CD4-positive, alpha-beta T cell treated with Interleukin-2 at 100 ng/mL for 4 hours (primary cell): ENCODE measurements around the gene SUFU.

Experiments used
- DNase-seq: peaks from one replicate; pipeline ENCODE4 v3.0.0-alpha.2; 2020; ENCODE audit warnings: low spot score

SUFU gene

DNA sequence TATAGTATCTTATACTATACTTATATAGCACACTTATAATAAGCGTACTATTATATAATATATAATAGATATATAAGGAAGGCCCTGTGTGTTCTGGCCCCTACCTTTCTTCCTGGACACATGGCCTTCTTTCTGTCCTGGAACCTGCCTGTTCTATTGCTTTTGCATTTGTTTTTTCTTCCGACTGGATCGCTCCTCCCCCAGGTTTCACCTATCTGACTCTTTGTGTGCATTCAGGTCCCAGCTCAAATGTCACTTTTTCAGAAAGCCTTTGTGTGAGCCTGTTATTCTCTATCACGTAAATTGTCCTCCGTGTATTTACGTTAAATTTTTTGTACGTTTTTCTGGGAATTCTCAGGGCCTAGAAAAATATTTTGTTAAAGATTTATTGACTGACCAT lies 137.6 kb downstream of the SUFU start:
- DNase-seq, result no peak

- DNase-seq, result peak; percentile 98
Measured at GRCh38 chr10:102641880-102642735, 138.3 kb downstream of the SUFU start.

- peak; percentile 51 for DNase-seq
Measured at GRCh38 chr10:102642736-102643335, 139.1 kb downstream of the SUFU start.

- DNase-seq, result peak; percentile 35
Measured at GRCh38 chr10:102643336-102644065, 139.7 kb downstream of the SUFU start.

DNA sequence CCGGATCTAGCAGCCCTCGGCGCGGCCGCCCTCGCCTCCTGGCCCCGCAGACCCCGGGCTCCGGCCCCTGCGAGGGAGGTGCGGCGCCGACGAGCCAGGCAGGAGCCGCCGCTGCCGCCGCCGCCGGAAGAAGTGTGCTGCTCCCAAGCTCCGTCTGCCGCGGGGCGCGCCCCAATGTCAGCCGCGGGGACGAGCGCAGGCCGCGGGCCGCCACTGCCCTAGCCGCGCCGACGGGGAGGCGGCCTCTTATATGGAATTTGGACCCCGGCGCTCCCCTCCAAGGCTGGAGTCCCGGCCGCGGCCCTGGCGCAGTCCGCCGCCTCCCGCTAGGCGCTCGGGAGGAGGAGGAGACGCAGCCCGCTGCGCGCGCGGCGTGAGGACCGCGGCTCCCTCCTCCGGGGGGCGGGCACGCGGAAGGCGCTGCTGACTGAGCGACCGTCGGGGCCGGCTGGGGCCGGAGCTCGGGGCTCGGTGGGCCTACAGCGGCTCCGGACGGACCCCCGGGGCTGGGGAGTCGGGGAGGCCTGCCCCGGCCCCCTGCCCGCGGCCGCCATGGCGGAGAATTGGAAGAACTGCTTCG lies 140.4 kb downstream of the SUFU start, which contains the start of gene TRIM8:
Gene TRIM8, plus strand, starts transcription at position 414 of the 580 bp plus-strand sequence. Its CDS starts 139 bp downstream, at position 553.
- DNase-seq, result peak; percentile 56

GRCh38 chr10:102644646-102645387 lies 141.0 kb downstream of the SUFU start:
- peak; percentile 81 for DNase-seq

DNA sequence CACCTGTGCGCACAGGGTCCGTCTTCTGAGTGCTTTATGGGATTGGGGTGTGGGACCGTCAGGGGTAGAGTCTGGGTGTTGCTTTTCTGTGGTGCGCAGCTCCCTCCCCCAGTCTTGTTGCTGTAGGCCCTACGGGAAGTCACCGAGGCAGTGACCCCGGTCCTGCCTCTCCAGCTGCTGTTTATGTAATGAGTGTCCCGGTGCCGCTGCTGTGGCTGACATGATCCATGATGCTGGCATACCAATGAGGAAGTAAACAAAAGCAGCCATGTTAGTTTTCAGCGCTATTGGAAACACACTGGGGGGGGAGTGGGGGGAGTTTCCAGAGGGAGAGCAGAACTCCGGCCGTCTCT lies 141.6 kb downstream of the SUFU start:
- DNase-seq, result peak; percentile 42

- peak; percentile 89 for DNase-seq
Measured at GRCh38 chr10:102645741-102646609, 142.2 kb downstream of the SUFU start.

DNA sequence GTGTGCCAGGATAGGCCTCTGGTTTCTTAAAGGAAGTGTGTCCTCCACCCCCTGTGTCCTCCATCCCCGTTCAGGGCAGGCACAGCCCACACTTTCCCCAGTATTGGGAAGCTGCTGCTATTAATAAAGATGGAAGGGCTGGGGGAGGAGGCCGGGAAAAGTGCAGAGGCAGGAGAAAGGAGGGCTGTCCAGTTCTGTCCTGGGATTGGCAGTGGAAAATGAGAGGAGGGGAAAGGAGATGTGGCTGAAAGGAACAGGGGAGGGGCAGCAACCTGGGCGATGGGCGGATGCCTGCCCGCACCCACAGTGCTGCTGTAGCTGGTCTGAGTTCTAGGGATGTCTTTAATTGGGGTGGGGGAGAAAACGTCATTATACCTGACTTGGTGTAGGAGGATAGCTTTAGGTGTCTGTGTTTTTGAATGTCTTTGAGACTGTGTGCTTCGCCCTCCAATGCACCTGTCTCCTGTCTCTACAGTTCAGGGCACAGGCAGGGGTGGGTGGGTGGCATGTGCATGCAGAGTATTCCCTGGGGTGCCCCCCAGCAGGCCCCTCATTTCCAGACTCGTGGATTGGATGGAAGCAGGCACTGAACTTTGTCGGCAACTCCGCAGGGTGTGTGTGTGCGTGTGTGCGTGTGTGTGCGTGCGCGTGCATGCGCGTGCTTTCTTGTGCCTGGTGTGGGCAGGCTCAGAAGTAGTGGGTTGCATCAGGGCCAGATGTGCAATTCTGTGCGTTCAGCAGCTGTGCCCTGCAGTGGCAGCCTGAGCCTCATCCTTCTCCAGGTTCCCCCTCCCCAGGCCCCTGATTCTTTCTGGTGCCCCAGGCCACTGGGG lies 143.1 kb downstream of the SUFU start:
- DNase-seq, result peak; percentile 59

DNA sequence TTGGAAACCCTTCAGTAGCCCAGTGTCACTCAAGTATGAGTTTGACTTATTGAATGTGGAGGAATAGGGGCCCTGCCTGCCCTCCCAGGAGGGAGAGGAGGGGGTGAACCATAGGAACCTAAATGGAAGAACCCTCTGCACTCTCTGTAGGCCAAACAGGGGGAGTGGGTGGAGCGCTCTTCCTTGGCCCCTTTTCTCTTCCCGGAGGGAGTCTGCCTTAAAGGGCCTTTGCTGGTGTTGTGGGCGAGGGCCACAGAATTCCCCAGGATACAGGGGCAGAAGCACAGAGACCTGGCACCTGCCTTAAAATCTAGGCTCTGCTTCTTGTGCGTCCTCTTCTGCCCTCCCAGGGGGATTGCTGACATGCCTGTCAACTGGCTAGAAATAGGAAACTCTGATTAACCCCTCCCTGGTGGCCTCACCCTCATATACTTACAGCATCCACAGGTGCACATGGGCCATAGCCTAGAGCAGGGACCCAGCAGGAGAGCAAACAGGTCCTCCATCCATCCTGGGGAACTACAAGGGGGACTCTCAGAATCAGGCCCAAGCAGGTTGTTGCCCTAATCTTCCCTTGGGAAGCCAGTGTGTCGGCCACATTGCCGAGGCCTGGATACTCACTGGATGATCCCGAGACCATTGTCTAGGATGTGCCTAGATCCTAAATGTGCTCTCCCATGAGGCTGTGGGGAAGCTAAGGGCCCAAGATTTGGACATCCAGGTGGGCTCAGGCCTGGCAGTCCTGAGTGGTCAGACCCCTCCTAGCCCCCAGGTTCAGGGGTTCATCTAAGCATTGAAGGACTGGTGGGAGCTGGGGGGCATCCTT lies 143.9 kb downstream of the SUFU start:
- no peak for DNase-seq

DNA sequence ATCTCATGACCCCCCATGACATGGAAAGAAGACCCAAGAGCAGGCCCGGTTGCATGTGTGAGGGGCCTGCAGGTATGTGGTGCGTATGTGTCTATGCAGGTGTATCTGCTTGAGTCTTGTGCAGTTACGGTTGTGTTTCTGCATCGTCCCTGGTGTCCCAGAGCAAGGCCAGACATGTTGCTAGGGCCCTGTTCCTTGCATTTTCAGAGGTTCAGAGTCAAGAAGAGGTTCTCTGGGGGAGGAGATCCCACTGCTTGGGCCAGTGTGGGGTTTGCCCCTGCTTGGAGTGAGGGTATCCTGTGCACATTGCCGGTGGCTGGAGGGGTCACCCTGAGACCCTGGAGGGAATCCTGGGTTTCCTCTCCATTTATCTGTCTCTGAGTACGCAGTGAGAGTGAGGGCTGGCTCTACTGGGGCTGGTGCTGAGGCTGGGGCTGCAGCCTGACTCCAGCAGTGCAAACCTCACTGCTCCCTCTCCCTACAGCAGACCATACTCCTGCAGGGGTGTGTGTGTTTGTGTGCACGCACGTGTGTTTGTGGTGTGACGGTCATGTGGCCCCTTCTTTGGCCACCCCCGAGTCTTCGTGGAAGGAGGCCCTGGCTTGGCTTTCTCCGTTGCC lies 144.6 kb downstream of the SUFU start:
- DNase-seq, result no peak

- DNase-seq, result peak; percentile 32
Measured at GRCh38 chr10:102648889-102649796, 145.4 kb downstream of the SUFU start.

- no peak for DNase-seq
Measured at GRCh38 chr10:102649797-102650654, 146.3 kb downstream of the SUFU start.

DNA sequence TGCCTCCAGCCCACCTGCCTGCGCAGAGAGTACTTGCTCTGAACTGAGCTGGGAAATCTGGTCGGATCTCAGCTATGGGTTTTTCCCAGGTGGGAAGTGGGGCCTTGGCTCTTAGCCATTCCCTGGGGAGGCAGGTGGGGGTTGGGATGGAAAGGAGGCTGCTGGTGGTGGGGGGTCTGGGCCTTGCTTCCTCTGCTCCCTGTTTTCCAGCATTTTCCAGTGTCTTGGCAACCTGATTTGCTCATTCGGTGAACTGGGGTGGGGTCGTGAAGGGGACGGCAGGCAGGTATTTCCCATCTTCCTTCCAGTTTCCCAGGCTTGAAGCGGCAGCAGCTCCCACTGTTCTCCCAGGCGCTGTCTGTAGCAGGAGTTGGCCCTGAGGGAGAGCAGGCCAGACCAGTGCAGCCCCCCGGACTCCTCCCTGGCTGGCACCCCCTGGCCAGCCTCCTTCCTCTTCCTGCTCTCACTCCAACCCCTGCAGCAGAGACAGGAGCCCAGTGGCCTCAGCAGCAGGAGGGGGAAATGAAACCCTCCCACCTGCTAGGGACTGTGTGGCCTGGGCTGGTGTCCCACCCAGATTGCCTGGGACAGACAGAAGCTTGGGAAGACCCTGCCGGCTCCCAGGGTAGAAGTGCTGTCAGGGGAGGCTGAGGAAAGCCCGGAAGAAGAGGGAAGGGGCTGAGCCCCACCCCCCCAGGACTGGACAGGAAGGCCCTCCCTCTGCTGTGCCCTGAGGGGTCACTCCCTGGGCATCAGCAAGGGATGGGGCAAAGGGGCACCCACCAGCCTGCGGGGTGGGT lies 147.1 kb downstream of the SUFU start:
- no peak for DNase-seq

DNA sequence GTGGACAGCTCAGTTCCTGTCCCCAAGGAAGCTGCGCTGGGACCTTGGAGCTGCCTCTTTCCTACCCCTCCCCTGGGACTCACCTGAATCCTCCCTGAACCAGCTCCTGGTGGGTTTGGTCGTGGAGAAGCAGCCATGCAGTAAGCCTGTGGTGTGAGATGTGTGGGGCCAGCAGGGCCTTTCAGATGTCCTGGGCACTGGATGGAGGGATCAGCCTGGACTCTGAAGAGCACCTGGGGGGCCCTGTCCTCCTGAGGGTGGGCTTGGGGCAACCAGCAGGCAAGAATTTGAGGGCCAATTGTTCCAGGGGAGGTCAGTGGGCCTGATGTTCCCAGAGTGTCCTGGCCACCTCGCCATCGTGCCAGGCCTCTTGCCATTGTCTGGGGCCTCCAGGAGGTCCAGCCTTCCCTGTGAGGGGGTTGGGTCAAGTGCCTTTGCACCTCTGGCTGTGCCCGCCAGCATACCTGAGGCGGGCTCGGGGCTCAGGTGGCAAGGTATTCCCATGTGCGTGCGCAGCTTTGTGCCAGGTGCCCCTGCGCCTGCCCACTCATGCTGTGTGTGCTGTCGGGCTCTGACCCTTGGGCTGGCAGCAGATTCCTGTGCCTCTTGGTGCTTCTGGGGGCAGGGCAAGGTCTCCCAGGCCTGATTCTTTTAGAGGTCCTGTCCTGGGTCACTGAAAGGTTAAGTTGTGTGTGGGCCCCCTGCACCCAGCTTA lies 147.8 kb downstream of the SUFU start:
- no peak for DNase-seq
